ENCODE results near the gene GALR3.

GALR3 gene

DNA sequence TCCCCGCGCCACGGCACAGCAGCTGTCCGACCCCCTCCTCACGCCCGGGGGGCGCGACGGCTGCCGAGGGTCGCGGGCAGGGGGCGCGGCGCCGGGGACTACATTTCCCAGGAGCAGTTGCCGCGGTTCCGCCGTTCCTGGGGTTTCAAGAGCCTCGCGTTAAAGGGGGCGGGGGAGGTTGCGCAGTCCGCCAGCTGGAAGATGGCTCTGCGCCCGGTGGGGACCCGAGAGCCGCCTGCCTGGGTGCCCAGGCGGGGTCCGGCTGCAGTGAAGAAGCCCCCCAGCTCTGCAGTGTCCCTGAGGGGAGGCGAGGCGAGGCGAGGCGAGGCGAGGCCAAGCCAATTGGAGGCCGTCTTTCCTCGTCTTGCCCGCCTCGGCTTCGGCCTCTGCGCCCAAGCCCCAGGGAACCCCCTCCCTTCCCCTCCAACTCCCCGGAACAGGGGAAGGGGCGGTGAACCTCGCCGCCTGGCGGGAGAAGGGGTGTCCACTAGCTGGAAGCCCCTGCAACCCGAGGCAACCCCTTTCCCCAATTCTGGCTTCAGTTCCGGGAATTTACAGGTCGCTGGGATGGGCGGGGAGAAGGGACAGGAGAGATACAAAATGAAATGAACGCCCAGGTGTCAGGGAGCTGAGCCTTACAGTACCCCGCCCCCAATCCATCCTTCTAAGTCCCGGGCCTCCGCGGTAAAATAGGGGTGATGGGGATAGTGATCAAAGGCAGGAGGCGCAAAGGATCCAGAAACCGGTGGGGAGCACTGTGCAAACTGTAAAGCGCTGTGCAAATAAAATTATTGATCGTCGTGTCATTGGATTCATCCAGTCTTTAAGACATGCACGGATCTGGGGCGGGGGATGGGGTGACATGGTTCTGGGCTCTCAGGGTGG, 20.6 kb upstream of the GALR3 start (continued):
- TF ChIP-seq ZNF266 (tag by site-specific recombination; IDR thresholded peaks at IDR 0.05; ENCODE audit: low read depth) (no peak), ZSCAN16 (tag by site-specific recombination; IDR thresholded peaks at IDR 0.05) (peak; percentile 96), ZNF426 (tag by site-specific recombination; IDR thresholded peaks at IDR 0.05) (no peak), ZNF341 (tag by site-specific recombination; IDR thresholded peaks at IDR 0.05; ENCODE audit: low read depth) (peak; percentile 89), EGR2 (tag by site-specific recombination; IDR thresholded peaks at IDR 0.05; ENCODE audit: low read depth) (peak; percentile 38), ZSCAN30 (tag by site-specific recombination; IDR thresholded peaks at IDR 0.05) (no peak), ZNF335 (tag by site-specific recombination; conservative IDR thresholded peaks at IDR 0.05) (peak; percentile 92), SP2 (tag by site-specific recombination; IDR thresholded peaks at IDR 0.05) (peak; percentile 79), ZFP37 (tag by site-specific recombination; IDR thresholded peaks at IDR 0.05) (0 out of 2 replicates have a peak, but pooled peaks have one; percentile 25), ZBTB7A (tag by site-specific recombination; IDR thresholded peaks at IDR 0.05; ENCODE audit: low read depth) (peak; percentile 76; the same call in 1 of the 2 replicates), FEZF1 (tag by site-specific recombination; IDR thresholded peaks at IDR 0.05) (no peak), ZBTB21 (tag by site-specific recombination; IDR thresholded peaks at IDR 0.05) (no peak), ZNF324 (tag by site-specific recombination; IDR thresholded peaks at IDR 0.05) (peak; percentile 26; the same call in 1 of the 2 replicates), ZNF155 (tag by site-specific recombination; IDR thresholded peaks at IDR 0.05) (no peak), ZFP41 (tag by site-specific recombination; IDR thresholded peaks at IDR 0.05; ENCODE audit: borderline replicate concordance) (no peak), MYNN (tag by site-specific recombination; IDR thresholded peaks at IDR 0.05; ENCODE audit: borderline replicate concordance) (no peak), KLF8 (tag by site-specific recombination; IDR thresholded peaks at IDR 0.05) (peak; percentile 67; the same call in 1 of the 2 replicates), ZNF138 (tag by site-specific recombination; IDR thresholded peaks at IDR 0.05; ENCODE audit: borderline replicate concordance) (no peak), ZNF48 (tag by site-specific recombination; IDR thresholded peaks at IDR 0.05) (no peak), ZBTB20 (tag by site-specific recombination; IDR thresholded peaks at IDR 0.05) (peak; percentile 95)
- TF ChIP-seq, protein P1, sequence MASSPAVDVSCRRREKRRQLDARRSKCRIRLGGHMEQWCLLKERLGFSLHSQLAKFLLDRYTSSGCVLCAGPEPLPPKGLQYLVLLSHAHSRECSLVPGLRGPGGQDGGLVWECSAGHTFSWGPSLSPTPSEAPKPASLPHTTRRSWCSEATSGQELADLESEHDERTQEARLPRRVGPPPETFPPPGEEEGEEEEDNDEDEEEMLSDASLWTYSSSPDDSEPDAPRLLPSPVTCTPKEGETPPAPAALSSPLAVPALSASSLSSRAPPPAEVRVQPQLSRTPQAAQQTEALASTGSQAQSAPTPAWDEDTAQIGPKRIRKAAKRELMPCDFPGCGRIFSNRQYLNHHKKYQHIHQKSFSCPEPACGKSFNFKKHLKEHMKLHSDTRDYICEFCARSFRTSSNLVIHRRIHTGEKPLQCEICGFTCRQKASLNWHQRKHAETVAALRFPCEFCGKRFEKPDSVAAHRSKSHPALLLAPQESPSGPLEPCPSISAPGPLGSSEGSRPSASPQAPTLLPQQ (tag by site-specific recombination; IDR thresholded peaks at IDR 0.05), result peak; percentile 99
- TF ChIP-seq, protein P2, sequence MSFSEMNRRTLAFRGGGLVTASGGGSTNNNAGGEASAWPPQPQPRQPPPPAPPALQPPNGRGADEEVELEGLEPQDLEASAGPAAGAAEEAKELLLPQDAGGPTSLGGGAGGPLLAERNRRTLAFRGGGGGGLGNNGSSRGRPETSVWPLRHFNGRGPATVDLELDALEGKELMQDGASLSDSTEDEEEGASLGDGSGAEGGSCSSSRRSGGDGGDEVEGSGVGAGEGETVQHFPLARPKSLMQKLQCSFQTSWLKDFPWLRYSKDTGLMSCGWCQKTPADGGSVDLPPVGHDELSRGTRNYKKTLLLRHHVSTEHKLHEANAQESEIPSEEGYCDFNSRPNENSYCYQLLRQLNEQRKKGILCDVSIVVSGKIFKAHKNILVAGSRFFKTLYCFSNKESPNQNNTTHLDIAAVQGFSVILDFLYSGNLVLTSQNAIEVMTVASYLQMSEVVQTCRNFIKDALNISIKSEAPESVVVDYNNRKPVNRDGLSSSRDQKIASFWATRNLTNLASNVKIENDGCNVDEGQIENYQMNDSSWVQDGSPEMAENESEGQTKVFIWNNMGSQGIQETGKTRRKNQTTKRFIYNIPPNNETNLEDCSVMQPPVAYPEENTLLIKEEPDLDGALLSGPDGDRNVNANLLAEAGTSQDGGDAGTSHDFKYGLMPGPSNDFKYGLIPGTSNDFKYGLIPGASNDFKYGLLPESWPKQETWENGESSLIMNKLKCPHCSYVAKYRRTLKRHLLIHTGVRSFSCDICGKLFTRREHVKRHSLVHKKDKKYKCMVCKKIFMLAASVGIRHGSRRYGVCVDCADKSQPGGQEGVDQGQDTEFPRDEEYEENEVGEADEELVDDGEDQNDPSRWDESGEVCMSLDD (tag by site-specific recombination; IDR thresholded peaks at IDR 0.05), result peak; percentile 73
- TF ChIP-seq, protein P3, sequence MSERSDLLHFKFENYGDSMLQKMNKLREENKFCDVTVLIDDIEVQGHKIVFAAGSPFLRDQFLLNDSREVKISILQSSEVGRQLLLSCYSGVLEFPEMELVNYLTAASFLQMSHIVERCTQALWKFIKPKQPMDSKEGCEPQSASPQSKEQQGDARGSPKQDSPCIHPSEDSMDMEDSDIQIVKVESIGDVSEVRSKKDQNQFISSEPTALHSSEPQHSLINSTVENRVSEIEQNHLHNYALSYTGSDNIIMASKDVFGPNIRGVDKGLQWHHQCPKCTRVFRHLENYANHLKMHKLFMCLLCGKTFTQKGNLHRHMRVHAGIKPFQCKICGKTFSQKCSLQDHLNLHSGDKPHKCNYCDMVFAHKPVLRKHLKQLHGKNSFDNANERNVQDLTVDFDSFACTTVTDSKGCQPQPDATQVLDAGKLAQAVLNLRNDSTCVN (tag by site-specific recombination; optimal IDR thresholded peaks at IDR 0.05), result peak; percentile 81
- TF ChIP-seq, protein P4, sequence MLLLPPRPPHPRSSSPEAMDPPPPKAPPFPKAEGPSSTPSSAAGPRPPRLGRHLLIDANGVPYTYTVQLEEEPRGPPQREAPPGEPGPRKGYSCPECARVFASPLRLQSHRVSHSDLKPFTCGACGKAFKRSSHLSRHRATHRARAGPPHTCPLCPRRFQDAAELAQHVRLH (tag by site-specific recombination; IDR thresholded peaks at IDR 0.05), result peak; percentile 22; the same call in 1 of the 2 replicates
- TF ChIP-seq, protein P5, sequence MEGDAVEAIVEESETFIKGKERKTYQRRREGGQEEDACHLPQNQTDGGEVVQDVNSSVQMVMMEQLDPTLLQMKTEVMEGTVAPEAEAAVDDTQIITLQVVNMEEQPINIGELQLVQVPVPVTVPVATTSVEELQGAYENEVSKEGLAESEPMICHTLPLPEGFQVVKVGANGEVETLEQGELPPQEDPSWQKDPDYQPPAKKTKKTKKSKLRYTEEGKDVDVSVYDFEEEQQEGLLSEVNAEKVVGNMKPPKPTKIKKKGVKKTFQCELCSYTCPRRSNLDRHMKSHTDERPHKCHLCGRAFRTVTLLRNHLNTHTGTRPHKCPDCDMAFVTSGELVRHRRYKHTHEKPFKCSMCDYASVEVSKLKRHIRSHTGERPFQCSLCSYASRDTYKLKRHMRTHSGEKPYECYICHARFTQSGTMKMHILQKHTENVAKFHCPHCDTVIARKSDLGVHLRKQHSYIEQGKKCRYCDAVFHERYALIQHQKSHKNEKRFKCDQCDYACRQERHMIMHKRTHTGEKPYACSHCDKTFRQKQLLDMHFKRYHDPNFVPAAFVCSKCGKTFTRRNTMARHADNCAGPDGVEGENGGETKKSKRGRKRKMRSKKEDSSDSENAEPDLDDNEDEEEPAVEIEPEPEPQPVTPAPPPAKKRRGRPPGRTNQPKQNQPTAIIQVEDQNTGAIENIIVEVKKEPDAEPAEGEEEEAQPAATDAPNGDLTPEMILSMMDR (tag by site-specific recombination; IDR thresholded peaks at IDR 0.05), result no peak; the same call in 1 of the 2 replicates
- TF ChIP-seq, protein P6, sequence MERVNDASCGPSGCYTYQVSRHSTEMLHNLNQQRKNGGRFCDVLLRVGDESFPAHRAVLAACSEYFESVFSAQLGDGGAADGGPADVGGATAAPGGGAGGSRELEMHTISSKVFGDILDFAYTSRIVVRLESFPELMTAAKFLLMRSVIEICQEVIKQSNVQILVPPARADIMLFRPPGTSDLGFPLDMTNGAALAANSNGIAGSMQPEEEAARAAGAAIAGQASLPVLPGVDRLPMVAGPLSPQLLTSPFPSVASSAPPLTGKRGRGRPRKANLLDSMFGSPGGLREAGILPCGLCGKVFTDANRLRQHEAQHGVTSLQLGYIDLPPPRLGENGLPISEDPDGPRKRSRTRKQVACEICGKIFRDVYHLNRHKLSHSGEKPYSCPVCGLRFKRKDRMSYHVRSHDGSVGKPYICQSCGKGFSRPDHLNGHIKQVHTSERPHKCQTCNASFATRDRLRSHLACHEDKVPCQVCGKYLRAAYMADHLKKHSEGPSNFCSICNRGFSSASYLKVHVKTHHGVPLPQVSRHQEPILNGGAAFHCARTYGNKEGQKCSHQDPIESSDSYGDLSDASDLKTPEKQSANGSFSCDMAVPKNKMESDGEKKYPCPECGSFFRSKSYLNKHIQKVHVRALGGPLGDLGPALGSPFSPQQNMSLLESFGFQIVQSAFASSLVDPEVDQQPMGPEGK (tag by site-specific recombination; IDR thresholded peaks at IDR 0.05), result peak; percentile 94; the same call in 1 of the 2 replicates
- TF ChIP-seq, protein P7, sequence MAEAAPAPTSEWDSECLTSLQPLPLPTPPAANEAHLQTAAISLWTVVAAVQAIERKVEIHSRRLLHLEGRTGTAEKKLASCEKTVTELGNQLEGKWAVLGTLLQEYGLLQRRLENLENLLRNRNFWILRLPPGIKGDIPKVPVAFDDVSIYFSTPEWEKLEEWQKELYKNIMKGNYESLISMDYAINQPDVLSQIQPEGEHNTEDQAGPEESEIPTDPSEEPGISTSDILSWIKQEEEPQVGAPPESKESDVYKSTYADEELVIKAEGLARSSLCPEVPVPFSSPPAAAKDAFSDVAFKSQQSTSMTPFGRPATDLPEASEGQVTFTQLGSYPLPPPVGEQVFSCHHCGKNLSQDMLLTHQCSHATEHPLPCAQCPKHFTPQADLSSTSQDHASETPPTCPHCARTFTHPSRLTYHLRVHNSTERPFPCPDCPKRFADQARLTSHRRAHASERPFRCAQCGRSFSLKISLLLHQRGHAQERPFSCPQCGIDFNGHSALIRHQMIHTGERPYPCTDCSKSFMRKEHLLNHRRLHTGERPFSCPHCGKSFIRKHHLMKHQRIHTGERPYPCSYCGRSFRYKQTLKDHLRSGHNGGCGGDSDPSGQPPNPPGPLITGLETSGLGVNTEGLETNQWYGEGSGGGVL (tag by site-specific recombination; IDR thresholded peaks at IDR 0.05), result peak; percentile 85

Data from HEK293 (cell line).